ENCODE data around the gene CNST.

CNST gene, protein sequence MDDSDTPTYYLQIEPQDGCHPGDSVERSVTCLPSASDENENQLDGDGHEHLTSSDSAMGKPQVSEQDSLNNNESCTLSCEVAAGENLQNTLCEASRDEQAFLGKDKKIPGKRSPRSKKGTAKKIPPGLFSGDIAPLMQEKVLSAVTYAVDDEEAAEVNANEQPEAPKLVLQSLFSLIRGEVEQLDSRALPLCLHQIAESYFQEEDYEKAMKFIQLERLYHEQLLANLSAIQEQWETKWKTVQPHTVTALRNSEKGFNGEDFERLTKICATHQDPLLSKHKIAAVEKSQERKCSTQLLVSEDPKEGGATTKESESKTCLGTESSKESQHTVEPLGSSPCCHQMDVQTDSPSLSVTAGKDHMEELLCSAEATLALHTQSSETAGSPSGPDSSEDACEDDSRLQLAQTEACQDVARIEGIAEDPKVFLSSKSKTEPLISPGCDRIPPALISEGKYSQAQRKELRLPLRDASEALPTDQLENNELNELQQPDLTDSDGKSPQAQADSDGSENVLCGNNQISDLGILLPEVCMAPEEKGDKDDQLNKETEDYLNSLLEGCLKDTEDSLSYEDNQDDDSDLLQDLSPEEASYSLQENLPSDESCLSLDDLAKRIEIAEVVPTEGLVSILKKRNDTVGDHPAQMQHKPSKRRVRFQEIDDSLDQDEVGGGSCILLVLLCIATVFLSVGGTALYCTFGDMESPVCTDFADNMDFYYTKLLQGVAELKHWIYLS

GRCh38 chr1:246566128-246566812 is at the start of gene CNST, which contains the start of gene TFB2M:
Gene CNST, plus strand, starts transcription at chr1:246566456. Its CDS starts 25,107 bp downstream, at chr1:246591563.
Gene TFB2M, minus strand, starts transcription at chr1:246566261. Its CDS starts 123 bp downstream, at chr1:246566138.
- H3K27ac Mint-ChIP-seq, result peak within 1 kb of the TSS; percentile 93
- H3K27me3 Mint-ChIP-seq, result no peaks in the 10 kb centered on the region
- peaks cover 23% of the 10 kb centered on the region for H3K36me3 Mint-ChIP-seq (ENCODE audit: low read depth)
- H3K4me1 Mint-ChIP-seq, result peaks cover 59% of the 10 kb centered on the region
- DNase-seq, result peak; percentile 96
- peak within 1 kb of the TSS; percentile 98 for H3K4me3 Mint-ChIP-seq
- peak; percentile 97 for ATAC-seq
- no peaks in the 10 kb centered on the region for H3K9me3 Mint-ChIP-seq

- H3K27ac Mint-ChIP-seq, result no peak overlapping the region
- ATAC-seq (no peak), DNase-seq (no peak)
- peaks cover 17% of the 10 kb centered on the region for H3K9me3 Mint-ChIP-seq
- no peaks in the 10 kb centered on the region for H3K4me1 Mint-ChIP-seq
- peaks cover 8% of the 10 kb centered on the region for H3K36me3 Mint-ChIP-seq (ENCODE audit: low read depth)
- H3K4me3 Mint-ChIP-seq, result no peak overlapping the region
- no peaks in the 10 kb centered on the region for H3K27me3 Mint-ChIP-seq
These were observed 48.9 kb upstream of the CNST start for GRCh38 chr1:246517391-246517790.

DNA sequence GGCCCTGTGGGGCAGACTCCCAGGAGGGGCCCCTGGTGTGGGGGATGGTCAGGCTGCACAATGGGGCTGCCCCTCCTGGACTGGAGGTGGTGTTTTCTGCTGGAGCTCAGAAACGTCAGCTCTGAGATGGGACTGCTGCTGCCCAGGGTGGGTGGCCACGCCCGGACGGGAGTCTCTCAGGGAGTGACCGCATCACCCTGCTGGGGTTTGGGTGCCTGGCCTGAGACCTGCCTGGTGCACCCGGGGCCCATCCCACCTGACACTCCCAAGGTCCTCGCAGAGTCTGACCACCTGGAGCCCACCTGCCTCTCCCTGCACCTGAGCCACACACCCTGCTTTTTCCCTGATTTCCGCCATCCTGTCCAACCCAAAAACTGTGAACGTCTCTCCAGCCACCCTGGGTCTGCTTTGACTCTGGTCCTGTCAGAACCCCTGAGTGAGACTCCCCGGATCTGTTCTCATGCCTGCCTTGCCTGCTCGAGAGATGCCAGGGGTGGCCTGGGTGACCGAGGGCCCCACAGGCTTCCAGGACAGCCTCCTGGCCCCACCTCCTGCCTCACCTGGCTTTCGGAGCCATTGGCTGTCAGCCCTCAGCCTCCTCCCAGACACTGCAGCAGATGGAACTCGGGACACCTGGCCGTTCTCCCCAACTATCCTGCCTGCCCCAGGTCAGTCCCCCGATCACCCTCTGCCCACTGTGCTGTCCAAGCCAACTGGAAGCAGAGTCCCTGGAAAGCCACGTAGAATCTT is 47.6 kb upstream of the CNST start:
- H3K27ac Mint-ChIP-seq, result no peak overlapping the region
- H3K4me3 Mint-ChIP-seq, result no peak overlapping the region
- DNase-seq, result no peak
- no peaks in the 10 kb centered on the region for H3K4me1 Mint-ChIP-seq
- H3K27me3 Mint-ChIP-seq, result no peaks in the 10 kb centered on the region
- H3K9me3 Mint-ChIP-seq, result peaks cover 17% of the 10 kb centered on the region
- H3K36me3 Mint-ChIP-seq (ENCODE audit: low read depth), result peaks cover 8% of the 10 kb centered on the region
- ATAC-seq, result no peak

DNA sequence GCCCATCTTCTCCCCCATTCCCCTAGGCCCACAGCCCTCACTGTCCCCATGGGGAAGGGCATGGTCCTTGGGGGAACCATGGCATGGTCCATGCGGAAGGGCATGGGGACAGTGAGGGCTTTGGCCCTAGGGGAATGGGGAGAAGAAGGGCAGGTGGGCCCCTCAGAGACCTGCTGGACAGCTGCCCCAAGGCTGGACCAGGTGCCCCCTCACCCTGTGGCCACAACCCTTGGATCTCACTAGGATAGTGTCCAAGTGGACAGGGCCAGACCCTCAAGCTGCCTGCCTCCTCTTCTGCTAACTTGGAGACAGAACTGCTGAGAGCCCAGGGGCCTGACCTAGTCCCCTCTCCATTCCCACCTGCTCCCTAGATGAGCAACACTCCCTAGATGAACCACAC is 46.7 kb upstream of the CNST start:
- no peaks in the 10 kb centered on the region for H3K4me1 Mint-ChIP-seq
- ATAC-seq (no peak), DNase-seq (no peak)
- no peak overlapping the region for H3K27ac Mint-ChIP-seq
- H3K4me3 Mint-ChIP-seq, result no peak overlapping the region
- H3K27me3 Mint-ChIP-seq, result no peaks in the 10 kb centered on the region
- peaks cover 8% of the 10 kb centered on the region for H3K36me3 Mint-ChIP-seq (ENCODE audit: low read depth)
- H3K9me3 Mint-ChIP-seq, result peaks cover 15% of the 10 kb centered on the region

DNA sequence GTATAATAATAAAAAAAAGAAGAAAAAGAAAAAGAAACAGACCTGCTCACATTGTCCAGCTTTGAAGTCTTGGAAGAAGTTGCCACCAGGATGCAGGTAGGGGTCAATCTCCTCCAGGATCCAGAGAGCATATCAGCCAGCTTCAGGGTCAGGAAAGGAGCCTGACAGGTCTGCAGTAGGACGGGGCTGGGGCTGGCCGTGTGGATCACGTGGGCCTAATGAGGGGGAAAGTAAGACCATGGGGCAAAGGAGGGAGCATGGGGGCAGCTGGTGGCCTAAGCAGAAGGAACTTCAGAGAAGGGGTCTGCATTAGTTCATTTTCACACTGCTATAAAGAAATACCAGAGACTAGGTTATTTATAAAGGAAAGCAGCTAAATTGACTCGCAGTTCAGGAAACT is 39.9 kb upstream of the CNST start:
- ATAC-seq, result no peak
- Mint-ChIP-seq H3K27me3 (no peaks in the 10 kb centered on the region), H3K36me3 (ENCODE audit: low read depth) (peaks cover 4% of the 10 kb centered on the region), H3K9me3 (peaks cover 10% of the 10 kb centered on the region), H3K4me1 (peaks cover 5% of the 10 kb centered on the region), H3K4me3 (no peak overlapping the region), H3K27ac (no peak overlapping the region)
- no peak for DNase-seq

DNA sequence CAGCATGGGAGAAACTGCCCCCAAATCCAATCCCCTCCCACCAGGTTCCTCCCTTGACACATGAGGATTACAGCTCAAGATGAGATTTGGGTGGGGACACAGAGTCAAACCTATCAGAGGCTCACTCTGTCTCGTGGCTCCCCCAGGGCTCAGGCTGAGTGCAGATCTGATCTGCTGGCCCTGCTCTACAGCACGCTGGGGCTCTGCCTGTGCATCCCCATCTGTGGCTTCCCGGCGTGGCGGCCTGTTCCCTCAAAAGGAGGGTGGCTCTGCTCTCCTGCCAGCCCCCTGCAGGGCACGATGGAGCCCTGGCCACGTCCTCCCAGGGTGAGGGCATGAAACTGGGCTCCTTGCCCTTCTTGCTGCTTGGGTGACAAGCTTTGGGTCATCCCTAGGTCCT is 39.3 kb upstream of the CNST start:
- Mint-ChIP-seq H3K27ac (no peak overlapping the region), H3K36me3 (ENCODE audit: low read depth) (peaks cover 4% of the 10 kb centered on the region), H3K27me3 (no peaks in the 10 kb centered on the region), H3K4me1 (peaks cover 5% of the 10 kb centered on the region), H3K4me3 (no peak overlapping the region), H3K9me3 (peaks cover 13% of the 10 kb centered on the region)
- no peak for DNase-seq
- no peak for ATAC-seq

GRCh38 chr1:246527402-246528088 is 38.7 kb upstream of the CNST start:
- DNase-seq (no peak), ATAC-seq (peak; percentile 21)
- Mint-ChIP-seq H3K27me3 (no peaks in the 10 kb centered on the region), H3K9me3 (peaks cover 13% of the 10 kb centered on the region), H3K36me3 (ENCODE audit: low read depth) (peaks cover 4% of the 10 kb centered on the region), H3K27ac (no peak overlapping the region), H3K4me3 (no peak overlapping the region), H3K4me1 (peaks cover 5% of the 10 kb centered on the region)

GRCh38 chr1:246528933-246529731 is 37.1 kb upstream of the CNST start:
- H3K4me3 Mint-ChIP-seq, result no peak overlapping the region
- H3K27ac Mint-ChIP-seq, result no peak overlapping the region
- no peak for DNase-seq
- H3K4me1 Mint-ChIP-seq, result peaks cover 5% of the 10 kb centered on the region
- no peaks in the 10 kb centered on the region for H3K27me3 Mint-ChIP-seq
- peaks cover 13% of the 10 kb centered on the region for H3K9me3 Mint-ChIP-seq
- no peak for ATAC-seq
- H3K36me3 Mint-ChIP-seq (ENCODE audit: low read depth), result peaks cover 4% of the 10 kb centered on the region

GRCh38 chr1:246530482-246530881 is 35.8 kb upstream of the CNST start:
- H3K27ac Mint-ChIP-seq, result no peak overlapping the region
- H3K27me3 Mint-ChIP-seq, result no peaks in the 10 kb centered on the region
- H3K9me3 Mint-ChIP-seq, result peaks cover 13% of the 10 kb centered on the region
- DNase-seq, result no peak
- H3K36me3 Mint-ChIP-seq (ENCODE audit: low read depth), result peaks cover 4% of the 10 kb centered on the region
- ATAC-seq, result no peak
- no peak overlapping the region for H3K4me3 Mint-ChIP-seq
- peaks cover 5% of the 10 kb centered on the region for H3K4me1 Mint-ChIP-seq

- H3K27ac Mint-ChIP-seq, result no peak overlapping the region
- peaks cover 4% of the 10 kb centered on the region for H3K36me3 Mint-ChIP-seq (ENCODE audit: low read depth)
- H3K9me3 Mint-ChIP-seq, result peaks cover 13% of the 10 kb centered on the region
- peaks cover under 1% of the 10 kb centered on the region for H3K4me1 Mint-ChIP-seq
- H3K4me3 Mint-ChIP-seq, result no peak overlapping the region
- ATAC-seq (no peak), DNase-seq (no peak)
- H3K27me3 Mint-ChIP-seq, result no peaks in the 10 kb centered on the region
These were observed 33.7 kb upstream of the CNST start for GRCh38 chr1:246532519-246532918.

DNA sequence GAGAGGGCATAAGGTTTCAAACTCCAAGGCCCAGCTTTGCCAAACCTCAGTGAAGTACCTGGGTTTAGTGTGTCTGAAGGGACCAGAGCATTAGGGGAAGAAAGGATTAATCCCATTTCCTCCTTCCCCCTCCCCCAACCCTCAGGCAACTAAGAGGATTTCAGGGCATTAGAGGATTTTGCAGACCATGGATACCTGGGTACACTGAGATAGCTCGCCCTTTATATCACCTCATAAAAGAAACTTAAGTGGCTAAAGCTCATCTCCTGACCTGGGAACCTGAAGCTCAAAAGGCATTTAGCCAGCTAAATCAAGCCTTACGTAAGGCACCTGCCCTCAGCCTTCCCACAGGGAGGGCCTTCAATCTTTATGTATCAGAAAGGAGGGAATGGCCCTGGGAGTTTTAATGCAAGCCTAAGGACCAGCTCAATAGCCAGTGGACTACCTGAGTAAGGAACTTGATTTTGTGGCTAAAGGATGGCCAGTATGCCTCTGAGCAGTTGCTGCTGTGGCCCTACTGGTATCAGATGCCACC is 32.8 kb upstream of the CNST start:
- no peaks in the 10 kb centered on the region for H3K4me1 Mint-ChIP-seq
- peaks cover 13% of the 10 kb centered on the region for H3K9me3 Mint-ChIP-seq
- peaks cover 7% of the 10 kb centered on the region for H3K36me3 Mint-ChIP-seq (ENCODE audit: low read depth)
- DNase-seq (no peak), ATAC-seq (no peak)
- H3K27me3 Mint-ChIP-seq, result no peaks in the 10 kb centered on the region
- H3K4me3 Mint-ChIP-seq, result no peak overlapping the region
- no peak overlapping the region for H3K27ac Mint-ChIP-seq

DNA sequence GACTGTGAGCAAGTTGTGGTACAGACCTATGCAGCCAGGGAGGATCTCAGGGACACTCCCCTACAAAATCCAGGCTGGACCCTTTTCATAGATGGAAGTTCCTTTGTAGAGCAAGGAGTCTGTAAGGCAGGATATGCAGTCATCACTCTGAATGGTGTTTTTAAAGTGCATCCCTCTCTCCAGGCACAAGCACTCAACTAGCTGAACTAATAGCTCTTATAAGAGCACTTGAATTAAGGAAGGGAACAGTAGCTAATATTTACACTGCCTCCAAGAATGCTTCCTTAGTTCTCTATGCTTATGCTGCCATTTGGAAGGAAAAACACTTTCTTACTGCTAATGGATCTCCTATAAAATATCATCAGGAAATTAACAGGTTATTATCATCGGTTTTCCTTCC is 32.1 kb upstream of the CNST start:
- H3K36me3 Mint-ChIP-seq (ENCODE audit: low read depth), result peaks cover 12% of the 10 kb centered on the region
- no peaks in the 10 kb centered on the region for H3K27me3 Mint-ChIP-seq
- DNase-seq (no peak), ATAC-seq (no peak)
- no peak overlapping the region for H3K27ac Mint-ChIP-seq
- no peak overlapping the region for H3K4me3 Mint-ChIP-seq
- H3K4me1 Mint-ChIP-seq, result no peaks in the 10 kb centered on the region
- peaks cover 13% of the 10 kb centered on the region for H3K9me3 Mint-ChIP-seq

- H3K4me1 Mint-ChIP-seq, result no peaks in the 10 kb centered on the region
- no peak overlapping the region for H3K27ac Mint-ChIP-seq
- H3K27me3 Mint-ChIP-seq, result no peaks in the 10 kb centered on the region
- H3K9me3 Mint-ChIP-seq, result no peaks in the 10 kb centered on the region
- H3K36me3 Mint-ChIP-seq (ENCODE audit: low read depth), result peaks cover 21% of the 10 kb centered on the region
- ATAC-seq, result no peak
- DNase-seq, result no peak
- no peak overlapping the region for H3K4me3 Mint-ChIP-seq
These were observed 28.8 kb upstream of the CNST start for GRCh38 chr1:246537441-246537840.
